GM19463 (cell line): ENCODE data around the gene VTCN1.
"Not testable (repeated sequence)": the region's sequence is repeated elsewhere in the genome, so short reads cannot be mapped to it uniquely, and the experiment has no call there.

Source experiments
- ATAC-seq: cut with Tn5 transposase; IDR thresholded peaks from one replicate; pipeline ENCODE4 v1.9.1; 2021; ENCODE audit warnings: mild to moderate bottlenecking, moderate library complexity; ENCODE audit not compliant: unreplicated experiment

Gene VTCN1

GRCh38 chr1:117210831-117211261, at the start of gene VTCN1:
Gene VTCN1, minus strand, starts transcription at chr1:117210927. Its CDS starts 72 bp downstream, at chr1:117210855.
- no peak for ATAC-seq

GRCh38 chr1:117258791-117259190, 48.1 kb upstream of the VTCN1 start:
- ATAC-seq = no peak

- ATAC-seq = not testable (repeated sequence)
Measured at GRCh38 chr1:117258075-117258474, 47.3 kb upstream of the VTCN1 start.

- no peak for ATAC-seq
Measured at GRCh38 chr1:117257291-117257690, 46.6 kb upstream of the VTCN1 start.

- no peak for ATAC-seq
Measured at GRCh38 chr1:117250061-117250606, 39.4 kb upstream of the VTCN1 start.

- ATAC-seq = no peak
Measured at GRCh38 chr1:117244971-117245370, 34.2 kb upstream of the VTCN1 start.

GRCh38 chr1:117244306-117244705, 33.6 kb upstream of the VTCN1 start:
- no peak for ATAC-seq

- no peak for ATAC-seq
Measured at GRCh38 chr1:117241512-117241911, 30.8 kb upstream of the VTCN1 start.

- ATAC-seq = no peak
Measured at GRCh38 chr1:117240547-117240946, 29.8 kb upstream of the VTCN1 start.

- no peak for ATAC-seq
Measured at GRCh38 chr1:117239467-117239866, 28.7 kb upstream of the VTCN1 start.

GRCh38 chr1:117237726-117238381, 27.1 kb upstream of the VTCN1 start:
- ATAC-seq = no peak

GRCh38 chr1:117235863-117236465, 25.2 kb upstream of the VTCN1 start:
- no peak for ATAC-seq

GRCh38 chr1:117232531-117232930, 21.8 kb upstream of the VTCN1 start:
- ATAC-seq = no peak

GRCh38 chr1:117231748-117232373, 21.1 kb upstream of the VTCN1 start:
- no peak for ATAC-seq

- no peak for ATAC-seq
Measured at GRCh38 chr1:117231312-117231711, 20.6 kb upstream of the VTCN1 start.

GRCh38 chr1:117229217-117229616, 18.5 kb upstream of the VTCN1 start:
- no peak for ATAC-seq

GRCh38 chr1:117225931-117226330, 15.2 kb upstream of the VTCN1 start:
- no peak for ATAC-seq

GRCh38 chr1:117216718-117217117, 6.0 kb upstream of the VTCN1 start:
- no peak for ATAC-seq

- ATAC-seq = no peak
Measured at GRCh38 chr1:117215733-117216462, 5.2 kb upstream of the VTCN1 start.

GRCh38 chr1:117215019-117215418, 4.3 kb upstream of the VTCN1 start:
- no peak for ATAC-seq

GRCh38 chr1:117213046-117213445, 2.3 kb upstream of the VTCN1 start:
- no peak for ATAC-seq
